ENCODE data around the gene ARHGEF3.

GRCh38 chr3:56788521-56788920, 13.2 kb downstream of the ARHGEF3 start:
- no peak for TF ChIP-seq CTCF (conservative IDR thresholded peaks at IDR 0.05; ENCODE audit: low read depth, low read length)
- no peak for TF ChIP-seq EZH2 (IDR thresholded peaks at IDR 0.05; ENCODE audit: borderline replicate concordance, low read depth, low read length, poor library complexity, severe bottlenecking)

Measured in A673 (cell line).